ENCODE results near the gene EIF4B. TPM values are rescaled to one million over a fixed set of nuclear protein-coding genes. Genes with fewer than 3 reads are reported as not detected.

EIF4B gene
- polyA plus RNA-seq, 3 donors: 463 to 529 (median 471) TPM

DNA sequence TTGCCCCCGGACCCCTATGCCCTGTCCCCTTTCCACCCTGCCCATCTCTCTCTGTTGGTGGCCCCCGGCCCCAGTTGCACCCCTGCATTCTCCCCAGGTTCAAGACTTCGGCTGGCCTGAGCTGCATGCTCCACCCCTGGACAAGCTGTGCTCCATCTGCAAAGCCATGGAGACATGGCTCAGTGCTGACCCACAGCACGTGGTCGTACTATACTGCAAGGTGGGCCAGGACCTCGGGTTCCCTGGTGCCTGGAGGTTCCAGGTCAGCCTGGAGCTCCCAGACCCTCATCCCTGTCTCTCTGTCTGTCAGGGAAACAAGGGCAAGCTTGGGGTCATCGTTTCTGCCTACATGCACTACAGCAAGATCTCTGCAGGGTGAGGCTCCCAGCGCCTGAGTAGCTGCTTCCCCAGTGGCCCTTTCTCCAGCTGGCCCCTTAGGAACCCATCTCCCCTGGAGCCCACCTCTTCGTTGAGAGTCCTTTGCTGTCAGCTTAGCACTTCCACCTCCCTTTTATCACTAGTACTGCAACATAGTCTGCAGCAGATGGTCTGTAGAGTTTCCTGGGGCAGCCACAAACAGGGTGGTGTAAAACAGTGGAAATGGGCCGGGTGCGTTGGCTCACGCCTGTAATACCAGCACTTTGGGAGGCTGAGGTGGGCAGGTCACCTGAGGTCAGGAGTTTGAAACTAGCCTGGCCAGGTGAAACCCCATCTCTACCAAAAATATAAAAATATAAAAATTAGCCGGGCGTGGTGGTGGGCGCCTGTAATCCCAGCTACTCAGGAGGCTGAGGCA is 49.4 kb downstream of the EIF4B start:
- DNase-seq: no peak

DNA sequence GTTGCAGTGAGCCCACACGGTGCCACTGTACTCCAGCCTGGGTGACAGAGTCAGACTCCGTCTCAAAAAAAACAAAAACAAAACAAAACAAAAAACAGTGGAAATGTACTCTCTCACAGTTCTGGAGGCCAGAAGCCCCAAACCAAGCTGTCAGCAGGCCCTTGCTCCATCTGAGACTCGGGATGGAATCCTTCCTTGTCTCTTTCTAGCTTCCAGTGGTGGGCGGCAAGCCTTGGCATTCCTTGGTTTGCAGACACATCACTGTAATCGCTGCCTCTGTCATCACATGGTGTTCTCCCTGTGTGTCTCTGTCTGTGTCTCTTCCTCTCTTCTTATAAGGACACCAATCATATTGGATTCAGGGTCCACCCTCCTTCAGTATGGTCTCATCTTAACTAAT is 50.0 kb downstream of the EIF4B start:
- no peak for DNase-seq

DNA sequence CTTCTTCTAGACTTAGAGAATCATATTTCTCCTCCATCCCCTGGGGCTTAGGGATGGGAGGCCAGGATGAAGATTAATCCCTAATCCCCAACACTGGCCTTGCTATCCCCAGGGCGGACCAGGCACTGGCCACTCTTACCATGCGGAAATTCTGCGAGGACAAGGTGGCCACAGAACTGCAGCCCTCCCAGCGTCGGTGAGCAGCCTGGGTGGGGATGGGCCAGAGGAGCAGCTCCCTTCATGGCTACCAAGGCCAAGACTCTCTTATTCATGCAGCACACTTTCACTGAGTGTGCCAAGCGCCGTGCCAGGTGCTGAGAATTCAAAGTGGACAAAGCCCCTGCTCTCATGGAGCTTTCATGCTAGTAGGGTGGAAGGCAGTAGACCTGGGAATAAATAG is 50.6 kb downstream of the EIF4B start:
- no peak for DNase-seq

DNA sequence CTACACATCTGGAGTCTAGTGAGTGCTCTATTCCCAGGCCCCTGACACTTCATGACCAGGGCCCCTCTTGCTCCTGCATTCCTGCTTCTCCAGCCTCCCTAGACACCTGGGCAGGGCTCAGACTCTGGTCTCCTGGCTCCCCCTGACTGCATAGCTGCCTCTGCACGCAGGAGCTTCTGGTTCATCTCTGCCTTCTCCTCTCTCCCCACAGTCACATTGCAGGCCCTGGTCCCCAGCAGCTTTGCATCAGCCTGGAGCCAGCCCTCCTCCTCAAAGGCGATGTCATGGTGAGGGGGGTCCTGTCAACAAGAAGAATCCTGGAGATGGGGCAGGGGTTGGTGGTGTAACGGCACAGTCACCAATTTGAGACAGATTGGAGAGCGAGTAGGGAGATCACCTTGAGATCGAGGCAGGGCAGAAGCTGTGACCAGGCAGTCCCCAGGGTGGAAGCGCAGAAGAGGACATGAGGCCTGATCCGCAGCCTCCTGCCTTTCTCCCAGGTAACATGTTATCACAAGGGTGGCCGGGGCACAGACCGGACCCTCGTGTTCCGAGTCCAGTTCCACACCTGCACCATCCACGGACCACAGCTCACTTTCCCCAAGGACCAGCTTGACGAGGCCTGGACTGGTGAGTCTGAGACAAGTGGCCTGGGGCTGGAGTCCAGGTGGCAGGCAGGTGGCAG is 51.7 kb downstream of the EIF4B start:
- DNase-seq: no peak

DNA sequence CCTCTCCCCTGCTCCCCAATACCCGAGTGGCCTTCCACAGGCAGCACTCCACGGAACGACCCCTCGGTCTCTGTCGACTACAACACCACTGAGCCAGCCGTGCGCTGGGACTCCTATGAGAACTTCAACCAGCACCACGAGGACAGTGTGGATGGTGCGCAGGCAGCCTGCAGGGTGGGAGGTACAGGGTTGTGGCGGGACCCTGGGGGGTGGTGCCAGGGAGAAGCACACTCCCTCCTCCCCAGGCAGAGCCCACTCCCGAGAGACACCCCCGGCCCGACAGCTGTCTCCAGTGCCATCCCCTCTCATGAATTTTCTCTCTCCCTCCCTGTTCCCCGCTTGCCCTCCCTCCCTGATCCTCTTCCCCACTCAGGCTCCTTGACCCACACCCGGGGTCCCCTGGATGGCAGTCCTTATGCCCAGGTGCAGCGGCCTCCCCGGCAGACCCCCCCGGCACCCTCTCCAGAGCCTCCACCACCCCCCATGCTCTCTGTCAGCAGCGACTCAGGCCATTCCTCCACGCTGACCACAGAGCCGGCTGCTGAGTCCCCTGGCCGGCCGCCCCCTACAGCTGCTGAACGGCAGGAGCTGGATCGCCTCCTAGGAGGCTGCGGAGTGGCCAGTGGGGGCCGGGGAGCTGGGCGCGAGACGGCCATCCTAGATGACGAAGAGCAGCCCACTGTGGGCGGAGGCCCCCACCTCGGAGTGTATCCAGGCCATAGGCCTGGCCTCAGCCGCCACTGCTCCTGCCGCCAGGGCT is 52.6 kb downstream of the EIF4B start:
- DNase-seq: no peak

DNA sequence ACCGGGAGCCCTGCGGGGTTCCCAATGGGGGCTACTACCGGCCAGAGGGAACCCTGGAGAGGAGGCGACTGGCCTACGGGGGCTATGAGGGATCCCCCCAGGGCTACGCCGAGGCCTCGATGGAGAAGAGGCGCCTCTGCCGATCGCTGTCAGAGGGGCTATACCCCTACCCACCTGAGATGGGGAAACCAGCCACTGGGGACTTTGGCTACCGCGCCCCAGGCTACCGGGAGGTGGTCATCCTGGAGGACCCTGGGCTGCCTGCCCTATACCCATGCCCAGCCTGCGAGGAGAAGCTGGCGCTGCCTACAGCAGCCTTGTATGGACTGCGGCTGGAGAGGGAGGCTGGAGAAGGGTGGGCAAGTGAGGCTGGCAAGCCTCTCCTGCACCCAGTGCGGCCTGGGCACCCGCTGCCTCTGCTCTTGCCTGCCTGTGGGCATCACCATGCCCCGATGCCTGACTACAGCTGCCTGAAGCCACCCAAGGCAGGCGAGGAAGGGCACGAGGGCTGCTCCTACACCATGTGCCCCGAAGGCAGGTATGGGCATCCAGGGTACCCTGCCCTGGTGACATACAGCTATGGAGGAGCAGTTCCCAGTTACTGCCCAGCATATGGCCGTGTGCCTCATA is 53.3 kb downstream of the EIF4B start:
- no peak for DNase-seq

DNA sequence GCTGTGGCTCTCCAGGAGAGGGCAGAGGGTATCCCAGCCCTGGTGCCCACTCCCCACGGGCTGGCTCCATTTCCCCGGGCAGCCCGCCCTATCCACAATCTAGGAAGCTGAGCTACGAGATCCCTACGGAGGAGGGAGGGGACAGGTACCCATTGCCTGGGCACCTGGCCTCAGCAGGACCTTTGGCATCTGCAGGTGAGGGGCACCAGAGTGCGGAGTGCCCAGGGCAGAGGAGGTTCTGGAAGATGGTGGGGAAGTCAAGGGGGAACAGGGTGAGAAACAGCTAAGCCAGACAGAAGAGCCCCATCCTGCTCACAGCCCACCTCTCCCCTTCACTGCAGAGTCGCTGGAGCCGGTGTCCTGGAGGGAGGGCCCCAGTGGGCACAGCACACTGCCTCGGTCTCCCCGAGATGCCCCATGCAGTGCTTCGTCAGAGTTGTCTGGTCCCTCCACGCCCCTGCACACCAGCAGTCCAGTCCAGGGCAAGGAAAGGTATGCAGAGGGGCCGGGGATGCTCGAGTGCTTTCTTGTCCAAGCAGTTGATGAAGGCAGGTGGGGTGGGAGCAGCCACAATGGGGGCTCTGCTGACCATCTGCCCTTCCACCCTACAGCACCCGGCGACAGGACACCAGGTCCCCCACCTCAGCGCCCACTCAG is 53.9 kb downstream of the EIF4B start:
- no peak for DNase-seq

DNA sequence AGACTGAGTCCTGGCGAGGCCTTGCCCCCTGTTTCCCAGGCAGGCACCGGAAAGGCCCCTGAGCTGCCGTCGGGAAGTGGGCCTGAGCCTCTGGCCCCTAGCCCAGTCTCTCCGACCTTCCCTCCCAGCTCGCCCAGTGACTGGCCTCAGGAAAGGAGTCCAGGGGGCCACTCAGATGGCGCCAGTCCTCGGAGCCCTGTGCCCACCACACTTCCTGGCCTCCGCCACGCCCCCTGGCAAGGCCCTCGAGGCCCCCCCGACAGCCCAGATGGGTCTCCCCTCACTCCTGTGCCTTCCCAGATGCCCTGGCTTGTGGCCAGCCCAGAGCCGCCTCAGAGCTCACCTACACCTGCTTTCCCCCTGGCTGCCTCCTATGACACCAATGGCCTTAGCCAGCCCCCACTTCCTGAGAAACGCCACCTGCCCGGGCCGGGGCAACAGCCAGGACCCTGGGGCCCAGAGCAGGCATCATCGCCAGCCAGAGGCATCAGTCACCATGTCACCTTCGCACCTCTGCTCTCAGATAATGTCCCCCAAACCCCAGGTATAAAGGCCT is 54.5 kb downstream of the EIF4B start:
- DNase-seq: no peak

DNA sequence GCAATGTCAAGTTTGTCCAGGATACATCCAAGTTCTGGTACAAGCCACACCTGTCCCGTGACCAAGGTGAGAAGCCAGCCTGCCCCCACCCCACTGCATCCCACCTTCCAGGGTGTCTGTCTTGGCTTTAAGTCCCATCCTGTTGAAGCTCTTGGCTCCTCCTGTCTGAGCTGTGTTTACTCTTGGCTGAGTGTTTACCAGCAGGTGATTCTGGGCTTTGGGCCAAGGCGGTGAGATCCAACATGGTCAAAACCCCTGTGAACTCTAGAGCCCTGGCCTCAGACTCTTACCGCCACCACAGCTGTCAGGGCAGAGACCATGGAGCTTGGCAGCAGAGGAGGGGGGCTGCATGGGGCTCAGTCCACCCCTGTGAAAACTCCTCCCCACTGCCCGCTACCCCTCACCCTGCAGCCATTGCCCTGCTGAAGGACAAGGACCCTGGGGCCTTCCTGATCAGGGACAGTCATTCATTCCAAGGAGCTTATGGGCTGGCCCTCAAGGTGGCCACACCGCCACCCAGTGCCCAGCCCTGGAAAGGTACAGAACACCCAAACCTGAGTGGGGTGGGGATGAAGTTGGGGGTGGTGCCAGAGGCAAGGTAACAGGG is 55.3 kb downstream of the EIF4B start:
- no peak for DNase-seq

DNA sequence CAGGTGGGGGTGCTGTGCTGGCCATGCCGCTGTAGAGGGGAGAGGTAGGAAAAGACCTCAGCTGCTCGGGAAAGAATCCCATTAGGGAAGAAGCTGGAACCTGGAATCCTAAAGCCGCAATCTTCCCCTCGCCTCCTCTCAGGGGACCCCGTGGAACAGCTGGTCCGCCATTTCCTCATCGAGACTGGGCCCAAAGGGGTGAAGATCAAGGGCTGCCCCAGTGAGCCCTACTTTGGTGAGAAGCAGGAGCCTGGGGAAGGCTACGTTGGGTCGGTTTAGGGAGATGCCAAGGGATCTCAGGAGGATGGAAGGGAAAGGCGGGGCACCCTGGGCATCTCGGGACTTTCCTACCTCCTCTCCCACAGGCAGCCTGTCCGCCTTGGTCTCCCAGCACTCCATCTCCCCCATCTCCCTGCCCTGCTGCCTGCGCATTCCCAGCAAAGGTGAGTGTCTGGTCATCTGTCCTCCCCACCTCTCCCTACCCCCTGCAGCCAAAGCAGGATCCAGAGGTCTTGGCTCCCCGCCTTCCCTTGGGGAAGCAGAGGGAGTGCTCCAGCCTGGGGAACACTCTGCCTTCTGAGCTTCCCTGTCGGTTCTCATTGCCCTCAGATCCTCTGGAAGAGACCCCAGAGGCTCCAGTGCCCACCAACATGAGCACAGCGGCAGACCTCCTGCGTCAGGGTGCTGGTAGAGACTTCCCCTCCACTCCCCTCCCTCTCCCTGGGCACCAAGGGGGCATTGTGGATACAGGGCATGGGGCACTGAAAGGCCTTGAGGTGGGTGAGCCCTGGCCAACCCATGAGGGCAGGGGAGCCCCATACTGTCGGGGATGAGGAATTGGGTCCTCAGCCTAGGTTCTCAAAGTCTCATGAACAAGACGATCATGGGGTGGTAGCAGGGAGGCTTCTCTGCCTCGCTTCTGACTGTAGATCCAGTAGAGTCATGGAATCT is 56.0 kb downstream of the EIF4B start:
- DNase-seq: no peak

DNA sequence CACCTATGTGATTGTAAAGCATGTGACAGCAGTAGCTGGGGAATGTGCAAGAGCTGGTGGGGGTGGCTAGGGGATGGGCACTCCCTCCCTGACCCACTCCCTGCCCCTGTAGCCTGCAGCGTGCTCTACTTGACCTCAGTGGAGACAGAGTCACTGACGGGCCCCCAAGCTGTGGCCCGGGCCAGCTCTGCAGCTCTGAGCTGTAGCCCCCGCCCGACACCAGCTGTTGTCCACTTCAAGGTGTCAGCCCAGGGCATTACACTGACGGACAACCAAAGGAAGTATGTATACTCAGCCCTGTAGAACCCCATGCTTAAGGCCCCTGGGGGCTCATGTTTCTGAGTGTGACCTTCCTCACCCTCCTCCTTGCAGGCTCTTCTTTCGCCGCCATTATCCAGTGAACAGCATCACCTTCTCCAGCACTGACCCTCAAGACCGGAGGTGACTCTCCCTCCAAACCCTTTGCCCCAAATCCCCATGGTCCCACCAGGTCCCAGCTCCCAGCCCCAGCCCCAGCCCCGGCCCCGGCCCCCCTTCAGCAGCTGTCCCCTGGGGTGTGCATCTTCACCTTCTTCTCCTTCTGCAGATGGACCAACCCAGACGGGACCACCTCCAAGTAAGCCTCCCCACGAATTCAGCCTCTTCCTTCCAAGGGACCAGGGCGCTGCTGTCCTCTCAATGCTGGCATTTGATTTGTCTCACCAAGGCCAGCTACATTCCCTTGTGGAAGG is 56.9 kb downstream of the EIF4B start:
- no peak for DNase-seq

DNA sequence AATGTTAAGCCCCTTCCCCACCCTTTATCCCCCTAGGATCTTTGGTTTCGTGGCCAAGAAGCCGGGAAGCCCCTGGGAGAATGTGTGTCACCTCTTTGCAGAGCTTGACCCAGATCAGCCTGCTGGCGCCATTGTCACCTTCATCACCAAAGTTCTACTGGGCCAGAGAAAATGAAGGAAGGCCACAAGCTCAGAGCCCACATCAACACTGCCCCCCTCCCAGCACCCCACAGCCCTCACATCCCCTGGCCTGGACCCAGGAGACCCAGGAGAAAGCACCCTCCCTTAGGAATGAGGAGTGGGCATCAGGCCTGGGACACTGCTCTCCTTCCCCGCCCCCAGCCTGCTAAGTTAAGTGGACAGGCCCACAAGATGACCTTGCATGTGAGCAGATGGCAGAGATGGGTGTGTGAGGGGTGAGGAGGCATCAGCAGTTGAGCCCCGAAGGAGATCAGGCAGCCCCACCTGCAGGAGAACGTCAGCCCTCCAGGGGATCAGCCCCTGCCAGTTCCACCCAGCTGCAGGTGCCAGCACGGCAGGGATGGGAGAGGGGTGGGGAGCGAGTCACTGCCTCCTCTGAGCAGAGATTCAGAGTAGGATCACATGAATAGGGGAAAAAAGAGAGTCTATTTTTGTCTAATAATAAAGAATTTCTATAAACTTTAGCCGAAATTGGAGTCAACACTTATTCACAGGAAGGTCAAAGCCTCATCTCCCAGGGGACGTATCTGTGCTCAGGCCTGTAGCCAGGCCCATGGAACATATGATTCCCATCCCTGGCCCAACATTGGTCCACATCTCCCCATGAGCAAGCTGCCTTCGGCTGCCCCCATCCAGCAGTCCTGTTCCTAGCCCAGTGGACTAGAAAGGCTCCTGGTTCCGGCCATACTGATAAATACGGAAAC is 57.7 kb downstream of the EIF4B start:
- DNase-seq: no peak

DNA sequence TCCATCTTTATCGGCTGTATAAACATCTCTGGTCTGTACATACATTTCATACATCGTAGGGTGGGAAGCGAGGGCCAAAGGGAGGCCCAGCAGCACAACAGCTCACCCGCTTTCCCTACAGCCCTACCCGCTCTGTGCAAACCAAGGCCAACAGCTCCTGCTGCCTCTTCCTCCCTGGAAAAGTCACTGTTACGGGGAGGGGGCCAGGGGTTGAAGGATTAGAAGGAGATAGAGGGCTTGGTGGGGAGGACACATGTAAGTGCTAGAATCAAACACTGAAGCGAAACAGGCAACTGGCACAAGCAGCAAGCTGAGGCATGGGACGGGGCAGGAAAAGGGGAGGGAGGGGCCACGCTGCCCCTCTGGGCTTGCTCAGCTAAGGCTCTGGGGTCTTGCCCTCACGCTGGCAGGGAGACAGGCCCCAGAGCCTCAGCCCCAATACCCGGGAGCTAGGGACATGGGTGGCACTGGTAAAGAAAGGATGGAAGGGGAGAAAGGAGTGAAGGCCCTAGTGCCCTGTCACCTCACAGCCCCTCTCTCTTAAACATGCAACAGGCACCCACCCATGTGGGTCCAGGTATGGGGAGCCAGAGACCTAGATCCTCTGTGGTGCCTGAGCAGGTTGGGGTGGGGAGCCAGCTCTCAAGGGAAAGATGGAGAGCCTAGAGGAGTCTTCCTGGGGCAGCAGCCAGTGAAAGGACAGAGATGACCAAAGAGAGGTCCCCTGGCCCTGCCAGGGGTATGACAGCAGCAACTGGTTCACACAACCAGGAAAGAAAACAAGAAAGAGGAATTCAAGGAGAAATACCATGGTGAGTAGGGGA is 58.6 kb downstream of the EIF4B start:
- no peak for DNase-seq

DNA sequence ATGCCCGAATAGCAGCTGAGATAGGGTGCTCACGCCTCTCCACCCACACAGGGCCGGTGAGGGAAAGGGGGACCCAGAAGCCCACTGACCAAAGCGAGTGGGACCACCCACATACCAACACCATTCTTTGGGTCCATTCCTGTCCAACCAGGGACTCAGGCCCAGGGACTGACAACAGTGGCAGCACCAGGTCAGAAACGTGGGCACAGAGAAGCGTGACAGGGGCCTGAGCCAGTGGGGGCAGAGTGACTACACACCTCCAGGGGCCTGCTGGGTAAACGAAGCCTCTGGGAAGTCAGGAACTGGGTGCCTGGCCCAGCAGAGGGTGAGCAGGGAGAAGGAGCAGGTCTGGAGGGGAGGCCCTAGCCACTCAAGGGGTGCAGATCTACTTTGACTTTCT is 59.2 kb downstream of the EIF4B start:
- DNase-seq: no peak

DNA sequence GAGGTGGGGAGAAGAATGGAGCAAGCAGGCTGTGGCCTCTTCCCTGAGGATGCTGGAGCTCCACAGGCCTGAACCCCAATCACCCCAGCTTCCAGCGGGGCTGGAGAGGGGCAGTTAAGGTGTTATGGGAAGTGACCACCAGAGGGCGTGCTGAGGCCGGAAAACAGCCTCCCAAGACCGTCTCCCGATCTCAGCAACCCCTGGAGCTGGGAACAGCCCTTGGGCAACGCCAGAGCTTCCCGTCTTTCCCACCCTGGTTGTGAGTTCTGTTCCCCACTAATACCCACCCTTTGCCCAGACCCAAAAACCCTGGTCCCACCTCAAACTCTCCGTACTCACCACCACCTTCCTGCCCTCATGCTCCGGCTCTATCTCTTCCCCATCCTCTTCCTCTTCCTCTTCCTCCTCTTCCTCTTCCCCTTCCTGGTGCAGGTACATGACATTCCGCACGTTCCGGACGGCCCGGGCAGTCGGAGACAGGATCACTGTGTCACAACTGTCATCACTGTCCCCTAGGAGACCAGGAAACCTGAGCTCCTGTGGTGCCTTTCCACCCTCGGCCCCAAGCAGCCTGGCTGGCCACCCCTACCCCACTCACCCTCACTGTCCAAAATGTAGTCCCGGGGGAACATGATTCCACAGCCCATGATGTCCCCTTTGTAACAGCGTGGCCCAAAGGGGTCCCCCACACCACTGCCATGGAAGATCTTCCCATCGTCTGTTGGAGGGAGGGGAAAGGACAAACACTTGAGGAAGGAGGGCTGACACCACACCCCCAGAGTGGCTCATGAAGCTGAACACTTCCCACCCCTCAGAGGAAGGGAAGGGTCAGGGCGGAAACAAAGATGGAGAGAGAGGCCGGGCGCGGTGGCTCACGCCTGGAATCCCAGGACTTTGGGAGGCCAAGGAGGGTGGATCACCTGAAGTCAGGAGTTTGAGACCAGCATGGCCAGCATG is 60.0 kb downstream of the EIF4B start:
- DNase-seq: no peak
